ENCODE measurements around the gene SP110.

- TF ChIP-seq CTCF (IDR thresholded peaks at IDR 0.05; ENCODE audit: low read depth, low read length, poor library complexity, severe bottlenecking), result no peak
- no peak for TF ChIP-seq EZH2phosphoT487 (IDR thresholded peaks at IDR 0.05; ENCODE audit: borderline replicate concordance, low read length)
Measured at GRCh38 chr2:230256733-230257332, 37.0 kb upstream of the SP110 start.
